Mononuclear cell (primary cell): Measurements from ENCODE around the gene RAI14. TPM values are rescaled to one million over a fixed set of nuclear protein-coding genes. Genes with fewer than 3 reads are reported as not detected.
"Not testable (repeated sequence)": the region's sequence is repeated elsewhere in the genome, so short reads cannot be mapped to it uniquely, and the experiment has no call there.

Experiments
- H3K27me3 ChIP-seq: 2 replicates; pipeline ENCODE4 v1.6.0; 2011; ENCODE audit warnings: low read length, control low read depth; ENCODE audit not compliant: insufficient read depth
- H3K4me1 ChIP-seq: 2 replicates; pipeline ENCODE4 v1.5.1; 2011; ENCODE audit warnings: mild to moderate bottlenecking, low read length, control low read depth; ENCODE audit not compliant: insufficient read depth
- H3K4me3 ChIP-seq: 2 replicates; pipeline ENCODE4 v1.5.1; 2011; ENCODE audit warnings: mild to moderate bottlenecking, low read length, moderate library complexity
- H3K9me3 ChIP-seq: 2 replicates; pipeline ENCODE4 v1.5.1; 2011; ENCODE audit warnings: low read depth, mild to moderate bottlenecking, control low read depth, low read length
- total RNA-seq: library from RNA; depleted of rRNA; stranded (reverse); fragments of >200 nt; gene quantifications from one replicate; pipeline ENCODE4 v1.2.3, GENCODE V29; 2012

RAI14 gene
- total RNA-seq, 1 donor, result 0.63 TPM

GRCh38 chr5:34740389-34740806 is 84.3 kb downstream of the RAI14 start:
- Histone ChIP-seq H3K9me3 (no peaks in the 10 kb centered on the region), H3K27me3 (no peaks in the 10 kb centered on the region), H3K4me3 (no peak overlapping the region), H3K4me1 (no peaks in the 10 kb centered on the region)

GRCh38 chr5:34742061-34742460 is 85.9 kb downstream of the RAI14 start:
- no peaks in the 10 kb centered on the region for H3K9me3 ChIP-seq
- H3K4me3 ChIP-seq, result no peak overlapping the region
- no peaks in the 10 kb centered on the region for H3K27me3 ChIP-seq
- no peaks in the 10 kb centered on the region for H3K4me1 ChIP-seq

- H3K9me3 ChIP-seq, result no peaks in the 10 kb centered on the region
- H3K27me3 ChIP-seq, result no peaks in the 10 kb centered on the region
- H3K4me1 ChIP-seq, result no peaks in the 10 kb centered on the region
- H3K4me3 ChIP-seq, result no peak overlapping the region
Measured at GRCh38 chr5:34743878-34744277, 87.8 kb downstream of the RAI14 start.

GRCh38 chr5:34748431-34748830 is 92.3 kb downstream of the RAI14 start:
- Histone ChIP-seq H3K4me1 (no peaks in the 10 kb centered on the region), H3K27me3 (no peaks in the 10 kb centered on the region), H3K9me3 (no peaks in the 10 kb centered on the region), H3K4me3 (no peak overlapping the region)

GRCh38 chr5:34749431-34749873 is 93.3 kb downstream of the RAI14 start:
- H3K4me3 ChIP-seq, result no peak overlapping the region

GRCh38 chr5:34750206-34750605 is 94.1 kb downstream of the RAI14 start:
- no peak overlapping the region for H3K4me3 ChIP-seq
- H3K9me3 ChIP-seq, result no peaks in the 10 kb centered on the region

More at GRCh38 chr5:34749431-34749873, 93.3 kb downstream of the RAI14 start:
- Histone ChIP-seq H3K27me3 (no peaks in the 10 kb centered on the region), H3K9me3 (no peaks in the 10 kb centered on the region), H3K4me1 (no peaks in the 10 kb centered on the region)

GRCh38 chr5:34751807-34752736 is 95.9 kb downstream of the RAI14 start:
- Histone ChIP-seq H3K4me3 (no peak overlapping the region), H3K4me1 (no peaks in the 10 kb centered on the region), H3K27me3 (no peaks in the 10 kb centered on the region), H3K9me3 (no peaks in the 10 kb centered on the region)

More at GRCh38 chr5:34750206-34750605, 94.1 kb downstream of the RAI14 start:
- Histone ChIP-seq H3K27me3 (no peaks in the 10 kb centered on the region), H3K4me1 (no peaks in the 10 kb centered on the region)

- H3K4me1 ChIP-seq, H3K4me3 ChIP-seq, H3K9me3 ChIP-seq, H3K27me3 ChIP-seq: not testable (repeated sequence)
Measured at GRCh38 chr5:34753236-34753635, 97.1 kb downstream of the RAI14 start.

GRCh38 chr5:34755926-34756325 is 99.8 kb downstream of the RAI14 start:
- Histone ChIP-seq H3K4me3 (no peak overlapping the region), H3K4me1 (no peaks in the 10 kb centered on the region), H3K9me3 (no peaks in the 10 kb centered on the region), H3K27me3 (no peaks in the 10 kb centered on the region)

GRCh38 chr5:34756781-34757624 is 100.9 kb downstream of the RAI14 start:
- Histone ChIP-seq H3K4me1 (no peaks in the 10 kb centered on the region), H3K4me3 (no peak overlapping the region), H3K9me3 (no peaks in the 10 kb centered on the region), H3K27me3 (no peaks in the 10 kb centered on the region)

- Histone ChIP-seq H3K27me3 (no peaks in the 10 kb centered on the region), H3K4me3 (no peak overlapping the region), H3K4me1 (no peaks in the 10 kb centered on the region), H3K9me3 (no peaks in the 10 kb centered on the region)
Measured at GRCh38 chr5:34758514-34758913, 102.4 kb downstream of the RAI14 start.

- H3K4me3 ChIP-seq, H3K9me3 ChIP-seq, H3K4me1 ChIP-seq, H3K27me3 ChIP-seq: not testable (repeated sequence)
Measured at GRCh38 chr5:34759213-34759612, 103.1 kb downstream of the RAI14 start.

- Histone ChIP-seq H3K9me3 (no peaks in the 10 kb centered on the region), H3K4me1 (no peaks in the 10 kb centered on the region), H3K27me3 (no peaks in the 10 kb centered on the region), H3K4me3 (no peak overlapping the region)
Measured at GRCh38 chr5:34765662-34766061, 109.5 kb downstream of the RAI14 start.

GRCh38 chr5:34767180-34767579 is 111.1 kb downstream of the RAI14 start:
- no peaks in the 10 kb centered on the region for H3K9me3 ChIP-seq
- no peak overlapping the region for H3K4me3 ChIP-seq
- no peaks in the 10 kb centered on the region for H3K27me3 ChIP-seq
- no peaks in the 10 kb centered on the region for H3K4me1 ChIP-seq

- H3K4me3 ChIP-seq, result no peak overlapping the region
- no peaks in the 10 kb centered on the region for H3K9me3 ChIP-seq
- H3K4me1 ChIP-seq, result no peaks in the 10 kb centered on the region
- peaks cover 6% of the 10 kb centered on the region for H3K27me3 ChIP-seq
Measured at GRCh38 chr5:34770486-34770885, 114.4 kb downstream of the RAI14 start.
